Measurements from ENCODE around the gene RMC1.

DNA sequence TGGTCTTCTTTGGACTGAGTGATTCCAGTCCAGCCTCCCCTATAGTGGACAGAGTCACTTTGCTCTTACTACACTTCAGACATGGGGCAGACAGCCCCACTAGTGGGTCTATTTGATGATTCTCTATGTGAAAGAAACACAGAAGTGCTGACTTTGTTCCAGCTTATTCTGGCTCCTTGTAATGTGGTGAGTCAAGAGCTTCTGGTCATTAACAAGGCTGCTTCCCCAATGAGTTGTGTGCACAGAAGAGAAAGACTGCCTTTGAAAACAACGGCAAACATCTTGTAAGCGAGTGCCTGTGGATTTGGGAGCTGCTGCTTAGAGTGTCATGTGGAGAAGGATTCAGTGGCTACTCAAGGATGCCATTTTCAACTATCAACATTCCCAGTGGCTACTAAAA, 39.1 kb downstream of the RMC1 start:
- TF ChIP-seq, protein P1, sequence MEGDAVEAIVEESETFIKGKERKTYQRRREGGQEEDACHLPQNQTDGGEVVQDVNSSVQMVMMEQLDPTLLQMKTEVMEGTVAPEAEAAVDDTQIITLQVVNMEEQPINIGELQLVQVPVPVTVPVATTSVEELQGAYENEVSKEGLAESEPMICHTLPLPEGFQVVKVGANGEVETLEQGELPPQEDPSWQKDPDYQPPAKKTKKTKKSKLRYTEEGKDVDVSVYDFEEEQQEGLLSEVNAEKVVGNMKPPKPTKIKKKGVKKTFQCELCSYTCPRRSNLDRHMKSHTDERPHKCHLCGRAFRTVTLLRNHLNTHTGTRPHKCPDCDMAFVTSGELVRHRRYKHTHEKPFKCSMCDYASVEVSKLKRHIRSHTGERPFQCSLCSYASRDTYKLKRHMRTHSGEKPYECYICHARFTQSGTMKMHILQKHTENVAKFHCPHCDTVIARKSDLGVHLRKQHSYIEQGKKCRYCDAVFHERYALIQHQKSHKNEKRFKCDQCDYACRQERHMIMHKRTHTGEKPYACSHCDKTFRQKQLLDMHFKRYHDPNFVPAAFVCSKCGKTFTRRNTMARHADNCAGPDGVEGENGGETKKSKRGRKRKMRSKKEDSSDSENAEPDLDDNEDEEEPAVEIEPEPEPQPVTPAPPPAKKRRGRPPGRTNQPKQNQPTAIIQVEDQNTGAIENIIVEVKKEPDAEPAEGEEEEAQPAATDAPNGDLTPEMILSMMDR (conservative IDR thresholded peaks at IDR 0.05 in 1 of 2, IDR thresholded peaks at IDR 0.05 in 1 of 2; ENCODE audit: extremely low read depth in 1 of 2, insufficient read depth in 1 of 2, low read depth in 1 of 2, low read length in 2 of 2), result no peak
- TF ChIP-seq EZH2 (IDR thresholded peaks at IDR 0.05; ENCODE audit: borderline replicate concordance, low read length), result no peak
